Fibroblast of villous mesenchyme (primary cell): ENCODE results near the gene OXSR1. TPM values are rescaled to one million over a fixed set of nuclear protein-coding genes. Genes with fewer than 3 reads are reported as not detected.

Source experiments
- DNase-seq: peaks from one replicate; pipeline ENCODE4 v3.0.0-alpha.2; 2010; ENCODE audit warnings: low read depth
- H3K4me3 ChIP-seq: 2 replicates; pipeline ENCODE4 v1.5.1; 2011; ENCODE audit warnings: low read depth, mild to moderate bottlenecking, low read length
- CTCF ChIP-seq: IDR thresholded peaks from 2 replicates; pipeline ENCODE4 v1.5.1; 2012; ENCODE audit warnings: low read depth, mild to moderate bottlenecking, low read length; ENCODE audit not compliant: insufficient read depth
- total RNA-seq: library from RNA; depleted of rRNA; stranded (reverse); fragments of >200 nt; gene quantifications from 2 replicates; pipeline ENCODE4 v1.2.3, GENCODE V29; 2012

The OXSR1 gene
- total RNA-seq, 1 donor = 68.2 TPM

GRCh38 chr3:38118421-38119247 is 46.7 kb upstream of the OXSR1 start:
- no peak for DNase-seq
- no peak for TF ChIP-seq CTCF
- H3K4me3 ChIP-seq = no peak overlapping the region

- no peak overlapping the region for H3K4me3 ChIP-seq
- no peak for DNase-seq
- no peak for TF ChIP-seq CTCF
These were observed 46.1 kb upstream of the OXSR1 start for GRCh38 chr3:38119248-38119544.

- no peak for DNase-seq
- TF ChIP-seq CTCF = no peak
- H3K4me3 ChIP-seq = no peak overlapping the region
These were observed 45.3 kb upstream of the OXSR1 start for GRCh38 chr3:38119821-38120692.

GRCh38 chr3:38120693-38121450 is 44.5 kb upstream of the OXSR1 start:
- H3K4me3 ChIP-seq = no peak overlapping the region
- DNase-seq = no peak
- TF ChIP-seq CTCF = no peak

- H3K4me3 ChIP-seq = no peak overlapping the region
- TF ChIP-seq CTCF = no peak
- DNase-seq = no peak
These were observed 43.9 kb upstream of the OXSR1 start for GRCh38 chr3:38121451-38121831.

- DNase-seq = no peak
- no peak for TF ChIP-seq CTCF
- no peak overlapping the region for H3K4me3 ChIP-seq
These were observed 43.4 kb upstream of the OXSR1 start for GRCh38 chr3:38121832-38122461.
